ENCODE results near the gene ZNF415.

The ZNF415 gene

GRCh38 chr19:53092723-53093122 lies 40.0 kb downstream of the ZNF415 start:
- ATAC-seq (no peak), DNase-seq (no peak)
- Mint-ChIP-seq H3K9me3 (peaks cover 24% of the 10 kb centered on the region), H3K4me3 (no peak overlapping the region), H3K36me3 (ENCODE audit: low read depth) (peaks cover 84% of the 10 kb centered on the region), H3K27me3 (no peaks in the 10 kb centered on the region), H3K4me1 (peaks cover 1% of the 10 kb centered on the region), H3K27ac (no peak overlapping the region)

GRCh38 chr19:53091413-53092254 lies 41.1 kb downstream of the ZNF415 start:
- ATAC-seq (no peak), DNase-seq (no peak)
- Mint-ChIP-seq H3K9me3 (peaks cover 29% of the 10 kb centered on the region), H3K27me3 (no peaks in the 10 kb centered on the region), H3K36me3 (ENCODE audit: low read depth) (peaks cover 87% of the 10 kb centered on the region), H3K27ac (no peak overlapping the region), H3K4me1 (peaks cover 1% of the 10 kb centered on the region), H3K4me3 (no peak overlapping the region)

GRCh38 chr19:53088091-53088490 lies 44.6 kb downstream of the ZNF415 start:
- peaks cover 1% of the 10 kb centered on the region for H3K4me1 Mint-ChIP-seq
- DNase-seq, result no peak
- H3K9me3 Mint-ChIP-seq, result peaks cover 45% of the 10 kb centered on the region
- no peaks in the 10 kb centered on the region for H3K27me3 Mint-ChIP-seq
- H3K36me3 Mint-ChIP-seq (ENCODE audit: low read depth), result peaks cover 94% of the 10 kb centered on the region
- no peak for ATAC-seq
- no peak overlapping the region for H3K4me3 Mint-ChIP-seq
- no peak overlapping the region for H3K27ac Mint-ChIP-seq

- H3K4me1 Mint-ChIP-seq, result peaks cover 1% of the 10 kb centered on the region
- H3K27ac Mint-ChIP-seq, result no peak overlapping the region
- H3K36me3 Mint-ChIP-seq (ENCODE audit: low read depth), result peaks cover 96% of the 10 kb centered on the region
- ATAC-seq, result no peak
- peaks cover 47% of the 10 kb centered on the region for H3K9me3 Mint-ChIP-seq
- DNase-seq, result no peak
- no peaks in the 10 kb centered on the region for H3K27me3 Mint-ChIP-seq
- no peak overlapping the region for H3K4me3 Mint-ChIP-seq
Measured at GRCh38 chr19:53086949-53087348, 45.8 kb downstream of the ZNF415 start.

GRCh38 chr19:53085496-53085895 lies 47.2 kb downstream of the ZNF415 start:
- Mint-ChIP-seq H3K9me3 (peaks cover 60% of the 10 kb centered on the region), H3K4me3 (no peak overlapping the region), H3K36me3 (ENCODE audit: low read depth) (peaks cover 97% of the 10 kb centered on the region), H3K27me3 (no peaks in the 10 kb centered on the region), H3K4me1 (peaks cover 1% of the 10 kb centered on the region), H3K27ac (no peak overlapping the region)
- ATAC-seq (no peak), DNase-seq (no peak)

- no peaks in the 10 kb centered on the region for H3K27me3 Mint-ChIP-seq
- no peak overlapping the region for H3K27ac Mint-ChIP-seq
- DNase-seq, result no peak
- no peak for ATAC-seq
- H3K4me1 Mint-ChIP-seq, result peaks cover under 1% of the 10 kb centered on the region
- H3K9me3 Mint-ChIP-seq, result peaks cover 63% of the 10 kb centered on the region
- H3K4me3 Mint-ChIP-seq, result no peak overlapping the region
- H3K36me3 Mint-ChIP-seq (ENCODE audit: low read depth), result peaks cover 97% of the 10 kb centered on the region
Measured at GRCh38 chr19:53082929-53083328, 49.8 kb downstream of the ZNF415 start.

GRCh38 chr19:53079313-53079924 lies 53.3 kb downstream of the ZNF415 start:
- Mint-ChIP-seq H3K36me3 (ENCODE audit: low read depth) (peaks cover 98% of the 10 kb centered on the region), H3K4me1 (no peaks in the 10 kb centered on the region), H3K27me3 (no peaks in the 10 kb centered on the region), H3K9me3 (peaks cover 67% of the 10 kb centered on the region), H3K27ac (no peak overlapping the region), H3K4me3 (no peak overlapping the region)
- ATAC-seq (no peak), DNase-seq (no peak)

GRCh38 chr19:53078668-53079067 lies 54.0 kb downstream of the ZNF415 start:
- DNase-seq, result no peak
- Mint-ChIP-seq H3K4me1 (no peaks in the 10 kb centered on the region), H3K27ac (no peak overlapping the region), H3K9me3 (peaks cover 66% of the 10 kb centered on the region), H3K4me3 (no peak overlapping the region), H3K36me3 (ENCODE audit: low read depth) (peaks cover 98% of the 10 kb centered on the region), H3K27me3 (no peaks in the 10 kb centered on the region)
- ATAC-seq, result no peak

GRCh38 chr19:53076984-53077383 lies 55.7 kb downstream of the ZNF415 start:
- no peak for ATAC-seq
- Mint-ChIP-seq H3K9me3 (peaks cover 65% of the 10 kb centered on the region), H3K4me3 (no peak overlapping the region), H3K4me1 (no peaks in the 10 kb centered on the region), H3K27ac (no peak overlapping the region), H3K27me3 (no peaks in the 10 kb centered on the region), H3K36me3 (ENCODE audit: low read depth) (peaks cover 98% of the 10 kb centered on the region)
- DNase-seq, result no peak

- Mint-ChIP-seq H3K9me3 (peaks cover 52% of the 10 kb centered on the region), H3K4me3 (no peak overlapping the region), H3K27ac (no peak overlapping the region), H3K27me3 (no peaks in the 10 kb centered on the region), H3K36me3 (ENCODE audit: low read depth) (peaks cover 88% of the 10 kb centered on the region), H3K4me1 (no peaks in the 10 kb centered on the region)
- ATAC-seq (no peak), DNase-seq (no peak)
Measured at GRCh38 chr19:53068834-53069233, 63.9 kb downstream of the ZNF415 start.

GRCh38 chr19:53068199-53068598 lies 64.5 kb downstream of the ZNF415 start:
- Mint-ChIP-seq H3K27me3 (no peaks in the 10 kb centered on the region), H3K4me3 (no peak overlapping the region), H3K4me1 (no peaks in the 10 kb centered on the region), H3K9me3 (peaks cover 54% of the 10 kb centered on the region), H3K27ac (no peak overlapping the region), H3K36me3 (ENCODE audit: low read depth) (peaks cover 82% of the 10 kb centered on the region)
- DNase-seq (no peak), ATAC-seq (no peak)

- no peak overlapping the region for H3K27ac Mint-ChIP-seq
- H3K4me1 Mint-ChIP-seq, result no peaks in the 10 kb centered on the region
- ATAC-seq (no peak), DNase-seq (no peak)
- H3K4me3 Mint-ChIP-seq, result no peak overlapping the region
- H3K27me3 Mint-ChIP-seq, result peaks cover 5% of the 10 kb centered on the region
- H3K9me3 Mint-ChIP-seq, result peaks cover 38% of the 10 kb centered on the region
- peaks cover 31% of the 10 kb centered on the region for H3K36me3 Mint-ChIP-seq (ENCODE audit: low read depth)
Measured at GRCh38 chr19:53057904-53058580, 74.7 kb downstream of the ZNF415 start.
